ENCODE data around the gene KANSL1. TPM values are rescaled to one million over a fixed set of nuclear protein-coding genes. Genes with fewer than 3 reads are reported as not detected.

The KANSL1 gene
- total RNA-seq, 1 donor from 2014 or later: 154 TPM

DNA sequence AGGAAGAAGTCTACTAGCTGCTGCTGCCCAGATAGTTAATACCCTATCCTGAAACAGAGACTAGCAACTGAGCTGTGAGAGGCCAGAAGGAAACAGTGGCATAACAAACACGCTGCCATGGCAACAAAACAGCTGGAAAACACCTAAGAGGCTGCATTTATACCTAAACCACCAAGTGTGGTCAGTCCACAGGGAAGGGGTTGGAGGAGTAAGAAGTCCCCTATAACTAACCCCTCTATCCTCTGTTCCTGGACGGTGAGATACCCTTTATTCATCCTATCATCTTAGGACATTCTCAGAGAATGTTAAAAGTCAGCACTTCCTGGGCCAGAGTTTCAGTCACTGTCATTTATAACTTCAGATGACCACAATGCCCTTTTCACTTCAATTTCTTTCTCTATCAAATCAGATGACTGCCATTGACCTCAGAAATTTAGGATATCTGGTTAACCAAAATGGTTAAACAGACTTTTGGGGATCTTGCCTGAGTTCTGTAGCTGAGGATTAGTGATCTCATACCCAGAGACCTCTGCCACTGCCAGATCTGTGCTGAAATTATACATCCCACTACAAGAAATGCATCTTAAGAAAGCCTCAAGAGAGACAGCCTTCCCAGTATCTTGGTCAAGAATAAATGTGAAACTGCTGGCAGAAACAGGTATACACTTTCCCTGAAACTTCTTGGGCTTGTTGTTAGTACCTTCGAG is 158.0 kb downstream of the KANSL1 start:
- Mint-ChIP-seq H3K4me3 (ENCODE audit: unreplicated experiment) (peak overlapping the region; percentile 63), H3K27me3 (ENCODE audit: unreplicated experiment) (peaks cover 3% of the 10 kb centered on the region), H3K27ac (ENCODE audit: unreplicated experiment) (peak overlapping the region; percentile 82), H3K4me1 (ENCODE audit: unreplicated experiment) (peaks cover 9% of the 10 kb centered on the region), H3K36me3 (ENCODE audit: low read depth, unreplicated experiment) (peaks cover 75% of the 10 kb centered on the region), H3K9me3 (ENCODE audit: unreplicated experiment) (no peaks in the 10 kb centered on the region)
- peak; percentile 30 for DNase-seq (ENCODE audit: low spot score)
- TF ChIP-seq, protein P1, sequence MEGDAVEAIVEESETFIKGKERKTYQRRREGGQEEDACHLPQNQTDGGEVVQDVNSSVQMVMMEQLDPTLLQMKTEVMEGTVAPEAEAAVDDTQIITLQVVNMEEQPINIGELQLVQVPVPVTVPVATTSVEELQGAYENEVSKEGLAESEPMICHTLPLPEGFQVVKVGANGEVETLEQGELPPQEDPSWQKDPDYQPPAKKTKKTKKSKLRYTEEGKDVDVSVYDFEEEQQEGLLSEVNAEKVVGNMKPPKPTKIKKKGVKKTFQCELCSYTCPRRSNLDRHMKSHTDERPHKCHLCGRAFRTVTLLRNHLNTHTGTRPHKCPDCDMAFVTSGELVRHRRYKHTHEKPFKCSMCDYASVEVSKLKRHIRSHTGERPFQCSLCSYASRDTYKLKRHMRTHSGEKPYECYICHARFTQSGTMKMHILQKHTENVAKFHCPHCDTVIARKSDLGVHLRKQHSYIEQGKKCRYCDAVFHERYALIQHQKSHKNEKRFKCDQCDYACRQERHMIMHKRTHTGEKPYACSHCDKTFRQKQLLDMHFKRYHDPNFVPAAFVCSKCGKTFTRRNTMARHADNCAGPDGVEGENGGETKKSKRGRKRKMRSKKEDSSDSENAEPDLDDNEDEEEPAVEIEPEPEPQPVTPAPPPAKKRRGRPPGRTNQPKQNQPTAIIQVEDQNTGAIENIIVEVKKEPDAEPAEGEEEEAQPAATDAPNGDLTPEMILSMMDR (IDR thresholded peaks at IDR 0.05; ENCODE audit: unreplicated experiment): no peak

DNA sequence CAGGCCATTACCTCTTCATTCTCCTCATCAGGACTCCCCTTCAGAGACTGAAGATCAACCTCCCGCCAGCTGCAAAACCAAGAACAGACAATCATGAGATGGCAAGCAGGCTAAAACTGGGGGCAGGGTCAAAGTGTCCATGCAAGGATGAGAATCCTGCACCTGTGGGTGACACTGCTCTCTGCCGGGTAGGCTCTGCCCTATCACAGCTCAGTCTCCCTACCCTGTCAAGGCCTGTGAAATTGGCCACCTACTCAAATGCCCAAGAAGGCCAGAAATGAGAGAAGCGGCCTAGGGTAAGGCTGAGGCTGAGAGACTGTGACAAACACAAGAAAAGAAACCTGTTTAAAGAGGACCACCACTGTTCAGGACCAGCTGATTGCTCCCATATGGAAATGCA is 159.8 kb downstream of the KANSL1 start:
- Mint-ChIP-seq H3K36me3 (ENCODE audit: low read depth, unreplicated experiment) (peaks cover 73% of the 10 kb centered on the region), H3K27ac (ENCODE audit: unreplicated experiment) (peak overlapping the region; percentile 80), H3K4me1 (ENCODE audit: unreplicated experiment) (peaks cover 20% of the 10 kb centered on the region), H3K9me3 (ENCODE audit: unreplicated experiment) (no peaks in the 10 kb centered on the region), H3K4me3 (ENCODE audit: unreplicated experiment) (peak overlapping the region; percentile 12), H3K27me3 (ENCODE audit: unreplicated experiment) (peaks cover 3% of the 10 kb centered on the region)
- no peak for DNase-seq (ENCODE audit: low spot score)
- TF ChIP-seq, protein P1 (IDR thresholded peaks at IDR 0.05; ENCODE audit: unreplicated experiment): no peak

DNA sequence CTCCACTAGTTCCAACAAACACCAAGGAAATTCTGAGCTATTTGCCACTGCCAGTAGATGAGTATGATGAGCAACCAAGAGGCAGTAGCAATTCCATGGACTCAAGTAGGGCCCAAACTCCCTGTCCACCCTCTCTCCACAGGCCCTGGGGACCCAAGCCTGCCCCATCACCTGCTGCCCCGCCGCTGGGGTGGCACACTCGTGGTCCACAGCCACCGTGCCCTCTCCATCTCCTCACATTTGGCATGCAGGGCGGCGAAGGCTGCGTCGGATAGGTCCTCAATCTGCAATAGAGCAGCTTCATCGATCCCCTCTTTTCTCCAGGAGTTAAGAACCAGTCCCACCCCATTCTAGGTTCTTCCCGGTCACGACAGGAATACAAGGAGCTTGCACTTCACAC is 160.3 kb downstream of the KANSL1 start:
- peaks cover 73% of the 10 kb centered on the region for H3K36me3 Mint-ChIP-seq (ENCODE audit: low read depth, unreplicated experiment)
- TF ChIP-seq, protein P1 (IDR thresholded peaks at IDR 0.05; ENCODE audit: unreplicated experiment): no peak

DNA sequence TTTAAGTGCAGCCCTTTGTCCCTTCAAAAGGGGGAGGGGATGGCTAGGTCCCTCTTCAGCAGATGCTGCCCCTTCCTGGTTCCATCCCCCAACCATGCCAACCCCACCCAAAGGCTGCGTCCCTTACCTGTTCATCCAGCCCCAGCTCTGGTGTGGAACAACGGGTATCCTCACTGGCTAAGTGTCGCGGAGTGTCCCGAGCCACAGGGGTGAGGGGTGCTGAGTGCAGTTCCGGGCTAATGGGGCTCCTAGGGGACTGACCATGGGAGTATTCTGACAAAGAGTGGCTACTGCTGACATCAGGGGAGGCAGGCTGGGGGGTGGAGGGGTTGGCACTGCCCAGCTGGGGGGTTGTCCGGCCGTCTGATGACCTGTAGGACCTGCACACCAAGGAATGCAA is 161.3 kb downstream of the KANSL1 start:
- peaks cover 24% of the 10 kb centered on the region for H3K4me1 Mint-ChIP-seq (ENCODE audit: unreplicated experiment)
- H3K9me3 Mint-ChIP-seq (ENCODE audit: unreplicated experiment): no peaks in the 10 kb centered on the region
- TF ChIP-seq, protein P1 (IDR thresholded peaks at IDR 0.05; ENCODE audit: unreplicated experiment): no peak
- DNase-seq (ENCODE audit: low spot score): no peak
- H3K36me3 Mint-ChIP-seq (ENCODE audit: low read depth, unreplicated experiment): peaks cover 66% of the 10 kb centered on the region
- H3K4me3 Mint-ChIP-seq (ENCODE audit: unreplicated experiment): peak overlapping the region; percentile 62
- H3K27me3 Mint-ChIP-seq (ENCODE audit: unreplicated experiment): peaks cover 1% of the 10 kb centered on the region
- no peak overlapping the region for H3K27ac Mint-ChIP-seq (ENCODE audit: unreplicated experiment)

More for the DNA sequence above, 160.3 kb downstream of the KANSL1 start:
- no peak for DNase-seq (ENCODE audit: low spot score)
- H3K27me3 Mint-ChIP-seq (ENCODE audit: unreplicated experiment): peaks cover 2% of the 10 kb centered on the region
- H3K27ac Mint-ChIP-seq (ENCODE audit: unreplicated experiment): peak overlapping the region; percentile 80
- no peaks in the 10 kb centered on the region for H3K9me3 Mint-ChIP-seq (ENCODE audit: unreplicated experiment)
- peaks cover 24% of the 10 kb centered on the region for H3K4me1 Mint-ChIP-seq (ENCODE audit: unreplicated experiment)
- H3K4me3 Mint-ChIP-seq (ENCODE audit: unreplicated experiment): peak overlapping the region; percentile 62

DNA sequence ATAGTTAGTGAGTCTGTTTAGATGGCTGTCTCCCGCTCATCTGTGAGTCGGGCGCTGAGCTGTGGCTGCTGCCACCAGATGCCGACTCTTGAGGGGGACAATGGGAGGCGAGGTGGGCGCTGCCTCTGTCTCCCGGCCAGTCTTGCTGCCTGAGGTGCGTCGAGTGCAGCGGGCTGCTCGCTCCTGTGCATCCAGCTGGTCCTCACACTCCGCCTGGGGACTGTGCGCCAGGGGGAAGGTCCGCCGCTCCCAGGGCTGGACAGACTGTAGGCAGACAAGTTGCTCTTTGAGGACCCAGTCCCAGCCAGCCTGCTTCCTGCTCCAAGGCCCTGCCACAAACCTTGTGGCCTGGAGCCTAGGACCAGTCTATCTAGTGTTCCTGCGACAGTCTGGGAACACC is 161.8 kb downstream of the KANSL1 start:
- H3K27me3 Mint-ChIP-seq (ENCODE audit: unreplicated experiment): peaks cover 1% of the 10 kb centered on the region
- no peak overlapping the region for H3K27ac Mint-ChIP-seq (ENCODE audit: unreplicated experiment)
- TF ChIP-seq, protein P1 (IDR thresholded peaks at IDR 0.05; ENCODE audit: unreplicated experiment): no peak
- H3K4me1 Mint-ChIP-seq (ENCODE audit: unreplicated experiment): peaks cover 24% of the 10 kb centered on the region
- H3K9me3 Mint-ChIP-seq (ENCODE audit: unreplicated experiment): no peaks in the 10 kb centered on the region
- DNase-seq (ENCODE audit: low spot score): no peak
- peaks cover 66% of the 10 kb centered on the region for H3K36me3 Mint-ChIP-seq (ENCODE audit: low read depth, unreplicated experiment)
- peak overlapping the region; percentile 50 for H3K4me3 Mint-ChIP-seq (ENCODE audit: unreplicated experiment)

Measured in endothelial cell (in vitro differentiated cells).